ENCODE data around the gene LRRC8C. TPM values are rescaled to one million over a fixed set of nuclear protein-coding genes. Genes with fewer than 3 reads are reported as not detected.

LRRC8C gene
- total and polyA plus RNA-seq, 2 experiments from 2014 or later: 3.6 to 7.3 TPM

DNA sequence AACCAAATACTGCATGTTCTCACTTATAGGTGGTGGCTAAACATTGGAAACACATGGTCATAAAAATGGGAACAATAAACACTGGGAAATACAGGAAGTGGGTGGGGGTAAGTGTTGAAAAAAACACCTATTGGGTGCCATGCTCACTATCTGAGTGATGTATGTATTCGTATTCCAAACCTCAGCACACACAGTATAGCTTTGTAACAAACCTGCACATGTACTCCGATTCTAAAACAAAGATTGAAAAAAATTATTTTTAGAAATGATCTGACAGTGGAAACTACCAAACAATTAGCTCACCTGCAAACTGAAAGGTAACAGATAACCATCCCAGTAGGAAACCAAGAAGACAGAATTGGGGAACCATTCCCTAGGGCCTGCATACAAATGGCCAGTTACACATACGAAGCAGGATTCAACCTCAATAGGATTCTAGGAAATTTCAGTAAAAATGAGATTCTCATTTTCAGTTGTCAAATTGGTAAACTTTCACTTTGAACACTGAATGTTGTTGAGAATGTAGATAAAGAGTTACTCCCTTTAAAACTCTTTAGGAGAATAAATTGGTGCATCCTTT lies 99.8 kb downstream of the LRRC8C start:
- Histone ChIP-seq H4K20me1 (ENCODE audit: insufficient read depth) (no peaks in the 10 kb centered on the region), H3K9me2 (ENCODE audit: insufficient read depth) (no peaks in the 10 kb centered on the region), H3K4me1 (ENCODE audit: insufficient read depth) (no peaks in the 10 kb centered on the region; the same call in 1 of the 2 replicates), H3K9me3 (ENCODE audit: low read depth) (no peaks in the 10 kb centered on the region), H3K4me3 (no peak overlapping the region), H3K27ac (no peak overlapping the region), H3F3A (ENCODE audit: insufficient read depth) (0 out of 2 replicates have a peak, but pooled peaks cover 4% of the 10 kb centered on the region), H3K27me3 (replicated peaks; ENCODE audit: insufficient read depth) (no peaks in the 10 kb centered on the region), H3K9ac (no peak overlapping the region), H2AFZ (no peak overlapping the region), H3K79me2 (ENCODE audit: insufficient read depth) (no peaks in the 10 kb centered on the region), H3K36me3 (ENCODE audit: low read depth) (no peaks in the 10 kb centered on the region), H3K4me2 (ENCODE audit: unreplicated experiment) (no peak overlapping the region)
- DNase-seq: no peak
- in situ Hi-C loops (cut with MboI): no loop called here
- 95 to 96% methylated on average over 3 of the region's 3 CpGs for WGBS, 2 experiments (ENCODE audit: low coverage in 1 of 2, low lambda C conversion rate in 2 of 2, missing lambda C conversion rate in 2 of 2)
- TF ChIP-seq EZH2phosphoT487 (IDR thresholded peaks at IDR 0.05; ENCODE audit: insufficient read depth, low read depth) (no peak), EZH2 (IDR thresholded peaks at IDR 0.05; ENCODE audit: insufficient read depth, poor library complexity, severe bottlenecking) (no peak)

DNA sequence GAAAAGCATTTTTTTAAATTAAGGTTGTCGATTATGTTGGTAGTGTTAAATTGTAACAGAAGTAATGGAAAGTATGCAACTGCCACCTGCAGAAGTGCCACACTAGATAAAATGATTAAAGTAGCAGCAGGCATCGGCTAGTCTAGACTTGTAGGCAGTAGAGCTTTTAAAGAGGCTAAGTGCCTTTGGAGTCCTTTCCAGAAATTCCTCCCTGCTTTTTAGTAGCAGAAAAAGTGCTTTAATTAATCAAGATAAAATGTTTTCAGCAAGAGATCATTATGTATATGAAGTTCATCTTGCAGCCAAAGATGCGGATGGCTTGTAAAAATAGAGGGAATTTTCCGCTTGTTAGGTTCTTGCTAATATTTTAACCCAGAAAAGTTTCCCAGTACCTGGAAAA lies 100.8 kb downstream of the LRRC8C start:
- no peaks in the 10 kb centered on the region for H3K9me2 ChIP-seq (ENCODE audit: insufficient read depth)
- no peak overlapping the region for H3K27ac ChIP-seq
- no peak for TF ChIP-seq EZH2 (IDR thresholded peaks at IDR 0.05; ENCODE audit: insufficient read depth, poor library complexity, severe bottlenecking)
- no peak for TF ChIP-seq EZH2phosphoT487 (IDR thresholded peaks at IDR 0.05; ENCODE audit: insufficient read depth, low read depth)
- peaks cover 2% of the 10 kb centered on the region for H3K4me1 ChIP-seq (ENCODE audit: insufficient read depth)
- H3K4me3 ChIP-seq: no peak overlapping the region
- no peak overlapping the region for H3K9ac ChIP-seq
- no peak for DNase-seq
- in situ Hi-C loops (cut with MboI): no loop called here
- no peak overlapping the region for H2AFZ ChIP-seq
- H3F3A ChIP-seq (ENCODE audit: insufficient read depth): 0 out of 2 replicates have a peak, but pooled peaks cover 4% of the 10 kb centered on the region
- H3K4me2 ChIP-seq (ENCODE audit: unreplicated experiment): no peak overlapping the region
- H4K20me1 ChIP-seq (ENCODE audit: insufficient read depth): no peaks in the 10 kb centered on the region
- no peaks in the 10 kb centered on the region for H3K79me2 ChIP-seq (ENCODE audit: insufficient read depth)
- no peaks in the 10 kb centered on the region for H3K27me3 ChIP-seq (replicated peaks; ENCODE audit: insufficient read depth)
- H3K9me3 ChIP-seq (ENCODE audit: low read depth): no peaks in the 10 kb centered on the region
- H3K36me3 ChIP-seq (ENCODE audit: low read depth): no peaks in the 10 kb centered on the region
- 95 to 96% methylated on average over 4 of the region's 4 CpGs for WGBS, 2 experiments (ENCODE audit: low coverage in 1 of 2, low lambda C conversion rate in 2 of 2, missing lambda C conversion rate in 2 of 2)

GRCh38 chr1:89734442-89734841 lies 101.5 kb downstream of the LRRC8C start:
- Histone ChIP-seq H3K4me3 (no peak overlapping the region), H3F3A (ENCODE audit: insufficient read depth) (peaks cover 6% of the 10 kb centered on the region; the same call in 1 of the 2 replicates), H3K79me2 (ENCODE audit: insufficient read depth) (no peaks in the 10 kb centered on the region), H4K20me1 (ENCODE audit: insufficient read depth) (no peaks in the 10 kb centered on the region), H3K27me3 (replicated peaks; ENCODE audit: insufficient read depth) (no peaks in the 10 kb centered on the region), H3K9ac (no peak overlapping the region), H3K27ac (no peak overlapping the region), H2AFZ (no peak overlapping the region), H3K36me3 (ENCODE audit: low read depth) (no peaks in the 10 kb centered on the region), H3K4me1 (ENCODE audit: insufficient read depth) (peaks cover 9% of the 10 kb centered on the region), H3K9me2 (ENCODE audit: insufficient read depth) (no peaks in the 10 kb centered on the region), H3K9me3 (ENCODE audit: low read depth) (no peaks in the 10 kb centered on the region), H3K4me2 (ENCODE audit: unreplicated experiment) (no peak overlapping the region)
- WGBS, 2 experiments (ENCODE audit: low coverage in 1 of 2, low lambda C conversion rate in 2 of 2, missing lambda C conversion rate in 2 of 2): 42 to 58% methylated on average over 3 of the region's 3 CpGs
- in situ Hi-C loops (cut with MboI): no loop called here
- peak; percentile 19 for DNase-seq
- TF ChIP-seq EZH2 (IDR thresholded peaks at IDR 0.05; ENCODE audit: insufficient read depth, poor library complexity, severe bottlenecking) (no peak), EZH2phosphoT487 (IDR thresholded peaks at IDR 0.05; ENCODE audit: insufficient read depth, low read depth) (no peak)

GRCh38 chr1:89735479-89735878 lies 102.6 kb downstream of the LRRC8C start:
- H3K27ac ChIP-seq: no peak overlapping the region
- H3K9ac ChIP-seq: no peak overlapping the region
- H3K27me3 ChIP-seq (replicated peaks; ENCODE audit: insufficient read depth): no peaks in the 10 kb centered on the region
- no peaks in the 10 kb centered on the region for H3K9me2 ChIP-seq (ENCODE audit: insufficient read depth)
- H3K9me3 ChIP-seq (ENCODE audit: low read depth): no peaks in the 10 kb centered on the region
- peaks cover 12% of the 10 kb centered on the region; the same call in 1 of the 2 replicates for H3F3A ChIP-seq (ENCODE audit: insufficient read depth)
- no peak overlapping the region for H3K4me3 ChIP-seq
- peaks cover 16% of the 10 kb centered on the region for H3K4me1 ChIP-seq (ENCODE audit: insufficient read depth)
- no peak overlapping the region for H2AFZ ChIP-seq
- H3K79me2 ChIP-seq (ENCODE audit: insufficient read depth): no peaks in the 10 kb centered on the region
- no peaks in the 10 kb centered on the region for H4K20me1 ChIP-seq (ENCODE audit: insufficient read depth)
- 56 to 64% methylated on average over 1 of the region's 1 CpG for WGBS, 2 experiments (ENCODE audit: low coverage in 1 of 2, low lambda C conversion rate in 2 of 2, missing lambda C conversion rate in 2 of 2)
- no peak for DNase-seq
- no peak for TF ChIP-seq EZH2 (IDR thresholded peaks at IDR 0.05; ENCODE audit: insufficient read depth, poor library complexity, severe bottlenecking)
- TF ChIP-seq EZH2phosphoT487 (IDR thresholded peaks at IDR 0.05; ENCODE audit: insufficient read depth, low read depth): no peak
- in situ Hi-C loops (cut with MboI): no loop called here
- H3K36me3 ChIP-seq (ENCODE audit: low read depth): no peaks in the 10 kb centered on the region
- no peak overlapping the region for H3K4me2 ChIP-seq (ENCODE audit: unreplicated experiment)
